HEK293 (cell line): ENCODE results near the gene ARID3B.

Experiments
- BCL11A ChIP-seq: fragments of 450-650 bp; formaldehyde crosslinking; IDR thresholded peaks from 2 replicates; pipeline ENCODE4 v1.5.1; 2016; ENCODE audit warnings: low read depth, missing biosample characterization, missing genetic modification characterization
- BCL11B ChIP-seq: fragments of 450-650 bp; formaldehyde crosslinking; IDR thresholded peaks from 2 replicates; pipeline ENCODE4 v1.5.1; 2016; ENCODE audit warnings: low read depth, missing biosample characterization, missing genetic modification characterization
- GLI2 ChIP-seq: fragments of 450-650 bp; formaldehyde crosslinking; IDR thresholded peaks from 2 replicates; pipeline ENCODE4; 2017; ENCODE audit warnings: missing biosample characterization, missing genetic modification characterization, low read depth, borderline replicate concordance
- GLIS1 ChIP-seq: fragments of 450-650 bp; formaldehyde crosslinking; IDR thresholded peaks from 2 replicates; pipeline ENCODE4 v1.5.1; 2016; ENCODE audit warnings: missing biosample characterization, missing genetic modification characterization
- HOXA7 ChIP-seq: sonication (generic); formaldehyde crosslinking; IDR thresholded peaks from 2 replicates; pipeline ENCODE4 v1.8.1; 2022; ENCODE audit warnings: missing genetic modification reagents, borderline replicate concordance
- HOXD13 ChIP-seq: sonication (generic); formaldehyde crosslinking; IDR thresholded peaks from 2 replicates; pipeline ENCODE4 v1.8.0; 2022; ENCODE audit warnings: missing genetic modification reagents, borderline replicate concordance
- KLF1 ChIP-seq: fragments of 450-650 bp; formaldehyde crosslinking; IDR thresholded peaks from 2 replicates; pipeline ENCODE4 v1.5.1; 2016; ENCODE audit warnings: missing biosample characterization, missing genetic modification characterization
- KLF16 ChIP-seq: fragments of 450-650 bp; formaldehyde crosslinking; IDR thresholded peaks from 2 replicates; pipeline ENCODE4 v1.5.1; 2017; ENCODE audit warnings: missing biosample characterization, missing genetic modification characterization
- SETDB1 ChIP-seq: IDR thresholded peaks from one replicate; pipeline ENCODE4 v1.6.1; 2017; ENCODE audit warnings: mild to moderate bottlenecking, low read length, moderate library complexity, mixed read lengths; ENCODE audit not compliant: insufficient read length
- SP2 ChIP-seq: fragments of 450-650 bp; formaldehyde crosslinking; IDR thresholded peaks from 2 replicates; pipeline ENCODE4 v1.5.1; 2016; ENCODE audit warnings: missing biosample characterization, missing genetic modification characterization
- SP7 ChIP-seq: fragments of 450-650 bp; formaldehyde crosslinking; IDR thresholded peaks from 2 replicates; pipeline ENCODE4 v1.5.1; 2016; ENCODE audit warnings: missing biosample characterization, missing genetic modification characterization
- ZBTB11 ChIP-seq: fragments of 450-650 bp; formaldehyde crosslinking; conservative IDR thresholded peaks from 2 replicates; pipeline ENCODE4 v1.5.1; 2016; ENCODE audit warnings: low read depth, missing biosample characterization, missing genetic modification characterization
- ZEB2 ChIP-seq: fragments of 450-650 bp; formaldehyde crosslinking; IDR thresholded peaks from 2 replicates; pipeline ENCODE4 v1.5.1; 2016; ENCODE audit warnings: missing biosample characterization, missing genetic modification characterization
- ZFP41 ChIP-seq: fragments of 450-650 bp; formaldehyde crosslinking; IDR thresholded peaks from 2 replicates; pipeline ENCODE4 v1.5.1; 2016; ENCODE audit warnings: missing biosample characterization, missing genetic modification characterization, borderline replicate concordance
- ZNF133 ChIP-seq: fragments of 450-650 bp; formaldehyde crosslinking; IDR thresholded peaks from 2 replicates; pipeline ENCODE4 v1.5.1; 2016; ENCODE audit warnings: missing biosample characterization, missing genetic modification characterization
- ZNF16 ChIP-seq: fragments of 450-650 bp; formaldehyde crosslinking; IDR thresholded peaks from 2 replicates; pipeline ENCODE4 v1.5.1; 2016; ENCODE audit warnings: low read depth, missing biosample characterization, missing genetic modification characterization
- ZNF223 ChIP-seq: fragments of 450-650 bp; formaldehyde crosslinking; IDR thresholded peaks from 2 replicates; pipeline ENCODE4 v1.5.1; 2016; ENCODE audit warnings: missing biosample characterization, missing genetic modification characterization
- ZNF248 ChIP-seq: fragments of 450-650 bp; formaldehyde crosslinking; IDR thresholded peaks from 2 replicates; pipeline ENCODE4 v1.5.1; 2017; ENCODE audit warnings: missing biosample characterization, missing genetic modification characterization
- ZNF292 ChIP-seq: fragments of 450-650 bp; formaldehyde crosslinking; IDR thresholded peaks from 2 replicates; pipeline ENCODE4 v1.5.1; 2016; ENCODE audit warnings: low read depth, missing biosample characterization, missing genetic modification characterization, borderline replicate concordance
- ZNF311 ChIP-seq: fragments of 450-650 bp; formaldehyde crosslinking; IDR thresholded peaks from 2 replicates; pipeline ENCODE4 v1.5.1; 2017; ENCODE audit warnings: missing biosample characterization, missing genetic modification characterization, borderline replicate concordance
- ZNF335 ChIP-seq: fragments of 450-650 bp; formaldehyde crosslinking; conservative IDR thresholded peaks from 2 replicates; pipeline ENCODE4 v1.5.1; 2016; ENCODE audit warnings: missing biosample characterization, missing genetic modification characterization
- ZNF394 ChIP-seq: fragments of 450-650 bp; formaldehyde crosslinking; IDR thresholded peaks from 2 replicates; pipeline ENCODE4 v1.5.1; 2016; ENCODE audit warnings: missing biosample characterization, missing genetic modification characterization, mild to moderate bottlenecking, moderate library complexity, borderline replicate concordance
- ZNF449 ChIP-seq: fragments of 450-650 bp; formaldehyde crosslinking; IDR thresholded peaks from 2 replicates; pipeline ENCODE4 v1.5.1; 2017; ENCODE audit warnings: missing biosample characterization, mild to moderate bottlenecking, missing genetic modification characterization, moderate library complexity
- ZNF521 ChIP-seq: fragments of 450-650 bp; formaldehyde crosslinking; IDR thresholded peaks from 2 replicates; pipeline ENCODE4 v1.5.1; 2017; ENCODE audit warnings: missing biosample characterization, mild to moderate bottlenecking, missing genetic modification characterization
- ZNF530 ChIP-seq: fragments of 450-650 bp; formaldehyde crosslinking; IDR thresholded peaks from 2 replicates; pipeline ENCODE4 v1.5.1; 2016; ENCODE audit warnings: low read depth, missing biosample characterization, missing genetic modification characterization
- ZNF561 ChIP-seq: fragments of 450-650 bp; IDR thresholded peaks from 2 replicates; pipeline ENCODE4 v1.5.1; 2018; ENCODE audit warnings: missing biosample characterization, missing genetic modification characterization, borderline replicate concordance
- ZNF645 ChIP-seq: fragments of 450-650 bp; formaldehyde crosslinking; IDR thresholded peaks from 2 replicates; pipeline ENCODE4; 2016; ENCODE audit warnings: missing biosample characterization, missing genetic modification characterization
- ZNF664 ChIP-seq: fragments of 450-650 bp; formaldehyde crosslinking; IDR thresholded peaks from 2 replicates; pipeline ENCODE4 v1.5.1; 2016; ENCODE audit warnings: missing biosample characterization, missing genetic modification characterization
- ZNF76 ChIP-seq: fragments of 450-650 bp; formaldehyde crosslinking; IDR thresholded peaks from 2 replicates; pipeline ENCODE4; 2016; ENCODE audit warnings: low read depth, missing biosample characterization, missing genetic modification characterization, borderline replicate concordance
- ZNF785 ChIP-seq: fragments of 450-650 bp; formaldehyde crosslinking; IDR thresholded peaks from 2 replicates; pipeline ENCODE4 v1.5.1; 2016; ENCODE audit warnings: missing biosample characterization, missing genetic modification characterization
- ZNF791 ChIP-seq: fragments of 450-650 bp; formaldehyde crosslinking; IDR thresholded peaks from 2 replicates; pipeline ENCODE4 v1.5.1; 2016; ENCODE audit warnings: missing biosample characterization, missing genetic modification characterization
- ZNF843 ChIP-seq: fragments of 450-650 bp; formaldehyde crosslinking; IDR thresholded peaks from 2 replicates; pipeline ENCODE4 v1.5.1; 2016; ENCODE audit warnings: missing biosample characterization, missing genetic modification characterization
- ZSCAN30 ChIP-seq: fragments of 450-650 bp; IDR thresholded peaks from 2 replicates; pipeline ENCODE4 v1.5.1; 2018; ENCODE audit warnings: missing biosample characterization, mild to moderate bottlenecking, missing genetic modification characterization, moderate library complexity
- TF ChIP-seq, protein P1 (sequence below): fragments of 450-650 bp; formaldehyde crosslinking; IDR thresholded peaks from 2 replicates; pipeline ENCODE4 v1.5.1; 2016; ENCODE audit warnings: missing biosample characterization, missing genetic modification characterization

ARID3B gene

DNA sequence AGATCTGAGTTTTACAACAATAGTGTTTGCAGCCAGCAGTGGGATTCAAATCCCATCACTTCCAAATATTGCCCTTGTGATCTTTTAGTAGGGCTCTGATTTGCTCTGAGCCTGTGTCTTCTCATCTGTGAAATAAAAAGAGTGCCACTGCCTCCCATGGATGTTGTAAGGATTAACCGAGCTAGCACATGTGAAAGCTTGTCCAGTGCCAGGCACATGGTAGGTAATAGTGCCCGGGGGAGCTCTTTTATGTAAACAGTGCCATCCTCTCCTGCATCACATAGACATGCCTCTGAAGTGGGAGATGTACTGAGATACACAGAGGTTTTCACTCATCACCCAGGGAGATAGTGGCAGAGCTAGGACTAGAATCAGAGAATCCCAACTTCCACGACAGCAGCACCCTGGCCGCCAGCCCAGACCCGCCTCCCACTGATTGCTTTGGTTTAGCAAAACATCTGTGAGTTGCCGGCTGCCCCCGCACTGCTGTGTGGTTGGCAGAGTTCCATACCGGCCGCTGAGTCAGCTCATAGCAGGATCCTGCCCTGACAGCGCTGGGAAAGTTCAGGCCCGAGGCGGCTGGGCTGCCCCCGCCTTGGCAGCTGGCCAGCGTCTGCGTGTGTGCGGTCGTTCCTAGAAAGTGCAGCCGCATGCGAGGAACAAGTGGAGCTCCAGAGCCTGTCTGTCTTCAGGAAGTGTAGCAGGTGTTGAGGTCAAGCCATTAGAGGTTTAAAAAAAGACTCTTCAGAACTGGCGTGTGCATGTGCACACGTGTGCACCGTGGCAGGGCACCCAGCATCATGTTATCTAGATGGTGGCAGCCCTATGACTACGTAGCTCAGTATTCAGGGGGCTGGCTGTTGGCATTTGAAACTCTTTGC lies 5.0 kb downstream of the ARID3B start (continued):
- TF ChIP-seq GLI2 (tag by site-specific recombination) (peak; percentile 90), ZFP41 (no peak), ZNF16 (tag by site-specific recombination) (no peak), ZSCAN30 (tag by site-specific recombination) (peak; percentile 100), ZNF76 (tag by site-specific recombination) (peak; percentile 86), ZNF530 (tag by site-specific recombination) (no peak), SP7 (tag by site-specific recombination) (peak; percentile 100), ZNF449 (peak; percentile 92), ZNF843 (tag by site-specific recombination) (peak; percentile 99), SETDB1 (no peak), ZNF248 (no peak), ZNF785 (tag by site-specific recombination) (peak; percentile 94; the same call in 1 of the 2 replicates), HOXA7 (CRISPR knock-in tag) (no peak), BCL11A (tag by site-specific recombination) (peak; percentile 99), GLIS1 (tag by site-specific recombination) (peak; percentile 98), ZNF311 (tag by site-specific recombination) (no peak), ZNF521 (tag by site-specific recombination) (no peak), ZBTB11 (peak; percentile 60), ZNF664 (tag by site-specific recombination) (peak; percentile 89; the same call in 1 of the 2 replicates), SP2 (peak; percentile 67), KLF16 (peak; percentile 95), ZNF223 (tag by site-specific recombination) (no peak), ZNF791 (tag by site-specific recombination) (no peak), HOXD13 (CRISPR knock-in tag) (peak; percentile 91), ZNF645 (tag by site-specific recombination) (peak; percentile 99), ZNF133 (tag by site-specific recombination) (peak; percentile 81), ZNF561 (tag by site-specific recombination) (peak; percentile 99), ZNF292 (tag by site-specific recombination) (no peak), ZNF335 (peak; percentile 72), ZNF394 (tag by site-specific recombination) (peak; percentile 95), KLF1 (tag by site-specific recombination) (peak; percentile 88), ZEB2 (tag by site-specific recombination) (peak; percentile 100), BCL11B (tag by site-specific recombination) (peak; percentile 99)
- TF ChIP-seq, protein P1, sequence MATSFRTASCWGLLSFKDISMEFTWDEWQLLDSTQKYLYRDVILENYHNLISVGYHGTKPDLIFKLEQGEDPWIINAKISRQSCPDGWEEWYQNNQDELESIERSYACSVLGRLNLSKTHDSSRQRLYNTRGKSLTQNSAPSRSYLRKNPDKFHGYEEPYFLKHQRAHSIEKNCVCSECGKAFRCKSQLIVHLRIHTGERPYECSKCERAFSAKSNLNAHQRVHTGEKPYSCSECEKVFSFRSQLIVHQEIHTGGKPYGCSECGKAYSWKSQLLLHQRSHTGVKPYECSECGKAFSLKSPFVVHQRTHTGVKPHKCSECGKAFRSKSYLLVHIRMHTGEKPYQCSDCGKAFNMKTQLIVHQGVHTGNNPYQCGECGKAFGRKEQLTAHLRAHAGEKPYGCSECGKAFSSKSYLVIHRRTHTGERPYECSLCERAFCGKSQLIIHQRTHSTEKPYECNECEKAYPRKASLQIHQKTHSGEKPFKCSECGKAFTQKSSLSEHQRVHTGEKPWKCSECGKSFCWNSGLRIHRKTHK (tag by site-specific recombination) = no peak
